ENCODE data around the gene TGM1. TPM values are rescaled to one million over a fixed set of nuclear protein-coding genes. Genes with fewer than 3 reads are reported as not detected.
A peak's percentile ranks its signal among the peaks of the same experiment; 100 is the strongest.

Gene TGM1
- total and polyA plus RNA-seq, 2 donors, result 1.5 to 41.0 TPM

DNA sequence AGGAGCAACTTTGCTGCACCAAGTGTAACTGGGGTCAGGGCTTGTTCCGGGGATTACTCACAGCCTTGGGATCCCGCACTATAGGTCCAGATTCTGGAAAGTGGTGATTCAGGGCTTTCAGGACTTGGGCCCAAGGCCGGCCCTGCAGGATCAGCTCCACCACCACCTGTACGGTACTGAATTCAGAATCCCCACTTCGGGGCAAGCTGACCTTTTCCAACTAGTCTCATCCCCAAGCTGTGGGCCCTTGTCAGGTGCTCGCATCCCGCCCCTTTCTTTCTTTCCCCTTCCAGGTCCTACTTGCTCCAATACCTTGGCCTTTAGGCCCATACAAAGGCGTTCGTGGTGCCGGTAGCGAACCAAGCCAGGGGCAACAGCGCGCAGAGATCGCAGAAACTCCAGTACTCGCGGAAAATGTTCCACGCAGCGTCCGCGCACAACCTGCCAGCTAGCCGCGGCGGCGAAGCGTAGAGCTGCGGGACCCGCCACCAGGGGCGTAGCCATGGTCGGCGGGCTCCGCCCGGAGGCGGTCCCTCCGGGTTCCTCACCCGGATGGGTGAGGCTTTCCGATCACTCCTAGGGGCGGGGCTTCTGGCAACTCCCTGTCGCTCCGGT is 21.0 kb downstream of the TGM1 start:
- WGBS, result 6% methylated on average over 39 of the region's 39 CpGs
- DNase-seq (ENCODE audit: low read depth in 6 of 9, low spot score in 9 of 9), result peak in 7 of 9 donors; percentile 91 to 97 (median 93)
- Histone ChIP-seq H3K4me1 (ENCODE audit: control insufficient read depth in 2 of 2, insufficient read depth in 2 of 2, low read length in 2 of 2) (peaks cover 15 to 39% of the 10 kb centered on the region in 2 donors), H3K27ac (ENCODE audit: low read depth in 1 of 2, low read length in 1 of 2) (peak overlapping the region; percentile 98 to 100), H3K4me3 (ENCODE audit: low read length in 2 of 2) (peak overlapping the region; percentile 71 to 82), H3K36me3 (ENCODE audit: control insufficient read depth in 2 of 2, insufficient read depth in 2 of 2, low read length in 1 of 2) (peaks cover 40 to 43% of the 10 kb centered on the region in 2 donors), H3K27me3 (ENCODE audit: control insufficient read depth in 2 of 2, insufficient read depth in 1 of 2, low read length in 1 of 2) (no peaks in the 10 kb centered on the region), H3K9me3 (ENCODE audit: control insufficient read depth in 2 of 2, insufficient read depth in 1 of 2, low read length in 1 of 2) (no peaks in the 10 kb centered on the region)

DNA sequence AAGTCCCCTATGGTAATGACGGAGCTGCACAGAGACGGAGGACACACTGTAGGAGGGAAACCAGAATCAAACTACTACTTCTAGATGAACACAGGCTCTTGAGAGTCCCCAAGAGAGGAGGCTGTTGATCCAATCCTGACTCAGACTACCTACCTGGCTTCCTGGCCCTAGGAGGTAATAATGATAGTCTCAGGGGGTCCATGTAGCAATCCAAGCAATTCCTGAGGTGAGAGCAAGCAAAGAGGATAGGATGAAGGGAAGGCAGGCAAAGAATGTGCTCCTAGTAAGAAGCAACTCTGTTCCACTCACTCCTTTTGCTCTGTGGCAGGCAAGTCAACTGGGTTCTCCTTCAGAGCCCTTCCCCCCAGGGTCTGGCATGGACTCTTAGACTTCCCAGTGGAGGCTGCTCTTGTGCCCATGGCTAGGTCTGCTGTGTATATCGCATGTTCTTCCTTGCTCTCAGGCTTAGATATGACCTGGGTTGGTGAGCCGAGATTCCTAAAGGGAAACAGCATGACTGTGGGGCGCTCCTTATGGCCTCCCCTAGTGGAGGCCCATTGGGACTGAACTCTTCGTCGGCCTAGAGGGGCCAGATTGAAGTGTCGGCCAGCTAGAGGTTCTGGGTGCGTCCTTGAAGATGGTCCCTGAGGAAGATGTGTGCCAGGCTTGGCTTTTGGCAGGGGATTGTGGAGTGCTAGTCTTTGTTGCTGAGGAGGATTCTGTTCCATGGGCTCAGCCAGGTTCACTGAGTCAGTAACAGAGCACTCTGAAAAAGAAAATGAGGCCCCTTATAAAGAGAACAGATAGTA is 22.7 kb downstream of the TGM1 start:
- Histone ChIP-seq H3K4me1 (ENCODE audit: control insufficient read depth in 2 of 2, insufficient read depth in 2 of 2, low read length in 2 of 2) (peaks cover 15 to 35% of the 10 kb centered on the region in 2 donors), H3K27ac (ENCODE audit: low read depth in 1 of 2, low read length in 1 of 2) (no peak overlapping the region), H3K36me3 (ENCODE audit: control insufficient read depth in 2 of 2, insufficient read depth in 2 of 2, low read length in 1 of 2) (peaks cover 53 to 59% of the 10 kb centered on the region in 2 donors), H3K9me3 (ENCODE audit: control insufficient read depth in 2 of 2, insufficient read depth in 1 of 2, low read length in 1 of 2) (no peaks in the 10 kb centered on the region), H3K27me3 (ENCODE audit: control insufficient read depth in 2 of 2, insufficient read depth in 1 of 2, low read length in 1 of 2) (no peaks in the 10 kb centered on the region), H3K4me3 (ENCODE audit: low read length in 2 of 2) (no peak overlapping the region)
- DNase-seq (ENCODE audit: low read depth in 6 of 9, low spot score in 9 of 9), result no peak
- 96% methylated on average over 9 of the region's 9 CpGs for WGBS

DNA sequence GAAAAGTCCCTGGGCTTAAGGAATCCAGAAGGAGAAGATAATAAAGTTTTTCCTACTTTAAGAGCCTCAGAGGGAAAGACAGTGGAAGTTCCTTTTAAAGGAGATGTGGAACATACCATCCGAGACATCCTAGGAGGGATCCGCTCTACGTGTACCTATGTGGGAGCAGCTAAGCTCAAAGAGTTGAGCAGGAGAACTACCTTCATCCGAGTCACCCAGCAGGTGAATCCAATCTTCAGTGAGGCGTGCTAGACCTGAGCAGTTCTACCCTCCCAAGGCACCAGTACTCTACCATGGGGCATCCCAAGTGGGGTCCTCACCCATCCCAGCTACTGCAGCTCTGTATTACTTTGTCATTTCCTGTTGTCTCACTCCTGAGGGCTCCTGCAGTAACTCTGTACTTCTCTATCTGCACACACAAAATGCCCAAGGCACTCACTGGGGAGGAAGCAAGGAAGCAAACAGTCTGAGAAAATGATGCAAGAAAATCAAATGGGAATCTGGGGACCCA is 24.4 kb downstream of the TGM1 start:
- H3K36me3 ChIP-seq (ENCODE audit: control insufficient read depth in 2 of 2, insufficient read depth in 2 of 2, low read length in 1 of 2), result peaks cover 53 to 65% of the 10 kb centered on the region in 2 donors
- DNase-seq (ENCODE audit: low read depth in 6 of 9, low spot score in 9 of 9), result no peak
- H3K9me3 ChIP-seq (ENCODE audit: control insufficient read depth in 2 of 2, insufficient read depth in 1 of 2, low read length in 1 of 2), result no peaks in the 10 kb centered on the region
- peaks cover 15 to 36% of the 10 kb centered on the region in 2 donors for H3K4me1 ChIP-seq (ENCODE audit: control insufficient read depth in 2 of 2, insufficient read depth in 2 of 2, low read length in 2 of 2)
- no peaks in the 10 kb centered on the region for H3K27me3 ChIP-seq (ENCODE audit: control insufficient read depth in 2 of 2, insufficient read depth in 1 of 2, low read length in 1 of 2)
- H3K4me3 ChIP-seq (ENCODE audit: low read length in 2 of 2), result no peak overlapping the region
- no peak overlapping the region for H3K27ac ChIP-seq (ENCODE audit: low read depth in 1 of 2, low read length in 1 of 2)
- WGBS, result 97% methylated on average over 5 of the region's 5 CpGs

DNA sequence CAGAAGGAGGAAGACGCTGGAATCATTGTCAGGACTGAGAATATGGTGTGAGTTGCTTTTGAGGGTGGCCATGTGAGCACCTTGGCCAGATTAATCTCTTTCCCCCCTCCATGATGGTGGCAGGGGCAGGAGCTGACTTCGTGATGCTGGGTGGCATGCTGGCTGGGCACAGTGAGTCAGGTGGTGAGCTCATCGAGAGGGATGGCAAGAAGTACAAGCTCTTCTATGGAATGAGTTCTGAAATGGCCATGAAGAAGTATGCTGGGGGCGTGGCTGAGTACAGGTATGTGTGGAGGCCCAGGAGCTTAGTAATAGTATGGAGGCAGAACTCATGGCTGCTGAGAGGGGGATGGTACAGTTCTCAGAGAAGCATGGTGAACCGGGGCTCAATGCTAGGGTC is 24.9 kb downstream of the TGM1 start:
- Histone ChIP-seq H3K27ac (ENCODE audit: low read depth in 1 of 2, low read length in 1 of 2) (no peak overlapping the region), H3K9me3 (ENCODE audit: control insufficient read depth in 2 of 2, insufficient read depth in 1 of 2, low read length in 1 of 2) (no peaks in the 10 kb centered on the region), H3K4me1 (ENCODE audit: control insufficient read depth in 2 of 2, insufficient read depth in 2 of 2, low read length in 2 of 2) (peaks cover 16 to 36% of the 10 kb centered on the region in 2 donors), H3K4me3 (ENCODE audit: low read length in 2 of 2) (no peak overlapping the region), H3K36me3 (ENCODE audit: control insufficient read depth in 2 of 2, insufficient read depth in 2 of 2, low read length in 1 of 2) (peaks cover 53 to 65% of the 10 kb centered on the region in 2 donors), H3K27me3 (ENCODE audit: control insufficient read depth in 2 of 2, insufficient read depth in 1 of 2, low read length in 1 of 2) (no peaks in the 10 kb centered on the region)
- WGBS, result 97% methylated on average over 5 of the region's 5 CpGs
- no peak for DNase-seq (ENCODE audit: low read depth in 6 of 9, low spot score in 9 of 9)

DNA sequence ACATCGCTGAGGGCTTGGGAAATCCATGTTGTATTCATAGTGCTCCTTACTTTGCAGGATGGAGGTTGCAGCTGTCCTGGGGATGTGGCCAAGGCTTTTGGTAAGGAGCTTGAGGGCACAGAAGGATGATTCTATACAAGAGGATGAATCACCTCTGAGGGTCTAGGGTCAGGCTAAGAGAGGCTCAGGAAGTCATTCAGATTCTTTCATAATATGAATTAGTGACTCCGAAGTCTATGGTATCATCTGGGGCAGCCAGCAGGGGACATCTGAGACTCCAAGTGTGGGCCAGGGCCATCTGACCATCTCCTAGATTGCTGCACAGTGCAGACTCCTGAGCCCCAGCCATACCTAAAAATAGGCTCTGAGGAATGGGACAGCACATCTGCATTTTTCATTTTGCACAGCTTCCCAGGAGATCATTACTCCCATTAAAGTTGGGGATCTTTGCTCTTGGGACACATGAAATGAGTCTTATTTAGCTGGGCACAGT is 25.5 kb downstream of the TGM1 start:
- no peak overlapping the region for H3K4me3 ChIP-seq (ENCODE audit: low read length in 2 of 2)
- no peaks in the 10 kb centered on the region for H3K9me3 ChIP-seq (ENCODE audit: control insufficient read depth in 2 of 2, insufficient read depth in 1 of 2, low read length in 1 of 2)
- no peak for DNase-seq (ENCODE audit: low read depth in 6 of 9, low spot score in 9 of 9)
- 97% methylated on average over 2 of the region's 2 CpGs for WGBS
- H3K27ac ChIP-seq (ENCODE audit: low read depth in 1 of 2, low read length in 1 of 2), result no peak overlapping the region
- H3K27me3 ChIP-seq (ENCODE audit: control insufficient read depth in 2 of 2, insufficient read depth in 1 of 2, low read length in 1 of 2), result no peaks in the 10 kb centered on the region
- peaks cover 53 to 65% of the 10 kb centered on the region in 2 donors for H3K36me3 ChIP-seq (ENCODE audit: control insufficient read depth in 2 of 2, insufficient read depth in 2 of 2, low read length in 1 of 2)
- H3K4me1 ChIP-seq (ENCODE audit: control insufficient read depth in 2 of 2, insufficient read depth in 2 of 2, low read length in 2 of 2), result peaks cover 18 to 35% of the 10 kb centered on the region in 2 donors

- H3K4me3 ChIP-seq (ENCODE audit: low read length in 2 of 2), result no peak overlapping the region
- peaks cover 53 to 65% of the 10 kb centered on the region in 2 donors for H3K36me3 ChIP-seq (ENCODE audit: control insufficient read depth in 2 of 2, insufficient read depth in 2 of 2, low read length in 1 of 2)
- 97% methylated on average over 6 of the region's 6 CpGs for WGBS
- no peak overlapping the region for H3K27ac ChIP-seq (ENCODE audit: low read depth in 1 of 2, low read length in 1 of 2)
- no peak for DNase-seq (ENCODE audit: low read depth in 6 of 9, low spot score in 9 of 9)
- no peaks in the 10 kb centered on the region for H3K9me3 ChIP-seq (ENCODE audit: control insufficient read depth in 2 of 2, insufficient read depth in 1 of 2, low read length in 1 of 2)
- H3K4me1 ChIP-seq (ENCODE audit: control insufficient read depth in 2 of 2, insufficient read depth in 2 of 2, low read length in 2 of 2), result peaks cover 18 to 33% of the 10 kb centered on the region in 2 donors
- no peaks in the 10 kb centered on the region for H3K27me3 ChIP-seq (ENCODE audit: control insufficient read depth in 2 of 2, insufficient read depth in 1 of 2, low read length in 1 of 2)
These were observed 26.1 kb downstream of the TGM1 start for GRCh38 chr14:24236689-24237462.

DNA sequence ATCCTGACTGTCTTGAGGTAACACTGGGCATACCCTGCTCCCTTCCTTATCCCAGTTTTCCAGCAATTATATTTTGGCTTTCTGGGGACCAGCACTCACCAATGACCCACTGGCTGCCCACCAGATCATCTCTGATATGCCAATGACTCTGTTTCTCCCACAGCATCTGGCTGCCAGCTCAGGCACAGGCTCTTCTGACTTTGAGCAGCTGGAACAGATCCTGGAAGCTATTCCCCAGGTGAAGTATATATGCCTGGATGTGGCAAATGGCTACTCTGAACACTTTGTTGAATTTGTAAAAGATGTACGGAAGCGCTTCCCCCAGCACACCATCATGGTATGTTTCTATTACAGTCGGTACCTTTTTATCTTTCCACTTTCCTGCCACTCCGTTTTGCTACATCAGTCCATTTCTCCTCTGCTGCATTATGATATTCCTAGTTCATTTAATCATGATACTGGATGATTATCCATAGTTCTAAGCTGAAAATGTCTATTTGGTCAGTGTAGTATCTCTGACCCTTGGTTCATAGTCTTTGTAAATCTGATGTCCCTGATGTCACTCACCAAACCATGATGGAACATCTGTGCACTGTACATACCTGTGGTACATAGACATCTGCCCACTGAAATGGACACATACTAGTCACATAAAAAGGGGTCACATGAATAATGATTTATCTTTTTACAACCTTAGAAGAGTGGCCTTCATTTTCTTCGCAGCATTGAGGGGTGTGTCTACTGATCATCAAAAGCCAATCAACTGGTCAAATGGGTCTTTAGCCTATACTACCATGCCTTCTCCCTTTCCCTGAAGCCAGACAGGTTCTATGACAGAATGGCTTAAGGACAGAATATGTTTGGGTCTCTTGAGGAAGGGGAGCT is 26.9 kb downstream of the TGM1 start:
- Histone ChIP-seq H3K4me1 (ENCODE audit: control insufficient read depth in 2 of 2, insufficient read depth in 2 of 2, low read length in 2 of 2) (peaks cover 19 to 33% of the 10 kb centered on the region in 2 donors), H3K4me3 (ENCODE audit: low read length in 2 of 2) (no peak overlapping the region), H3K36me3 (ENCODE audit: control insufficient read depth in 2 of 2, insufficient read depth in 2 of 2, low read length in 1 of 2) (peaks cover 52 to 63% of the 10 kb centered on the region in 2 donors), H3K9me3 (ENCODE audit: control insufficient read depth in 2 of 2, insufficient read depth in 1 of 2, low read length in 1 of 2) (peaks cover 0 to 4% of the 10 kb centered on the region in 2 donors), H3K27me3 (ENCODE audit: control insufficient read depth in 2 of 2, insufficient read depth in 1 of 2, low read length in 1 of 2) (no peaks in the 10 kb centered on the region), H3K27ac (ENCODE audit: low read depth in 1 of 2, low read length in 1 of 2) (no peak overlapping the region)
- 98% methylated on average over 5 of the region's 5 CpGs for WGBS
- DNase-seq (ENCODE audit: low read depth in 6 of 9, low spot score in 9 of 9), result no peak

All from thymus (tissue), 11 donors.